Measurements from ENCODE around the gene TBC1D10A. TPM values are rescaled to one million over a fixed set of nuclear protein-coding genes. Genes with fewer than 3 reads are reported as not detected.

Gene TBC1D10A
- total RNA-seq, 2 experiments from 2014 or later: 20.5 to 21.1 TPM

- peaks cover 71% of the 10 kb centered on the region for H3K4me1 Mint-ChIP-seq (ENCODE audit: low read depth)
- ATAC-seq (peak; percentile 32), DNase-seq (no peak)
- no peaks in the 10 kb centered on the region for H3K9me3 Mint-ChIP-seq
- peak overlapping the region; percentile 93 for H3K27ac Mint-ChIP-seq
- peak overlapping the region; percentile 97 for H3K4me3 Mint-ChIP-seq
- ChIA-PET POLR2A (interaction anchor here (1.2 to 4.3 kb wide), 4 partner anchors 11 to 133 kb away, joined by 4 to 20 read pairs (median 7); no protein-coding TSS in a partner anchor), CTCF (interaction anchor here (0.8 to 3.6 kb wide), 3 partner anchors 16 to 139 kb away, joined by 3 to 10 read pairs (median 6); no protein-coding TSS in a partner anchor)
- TF ChIP-seq CTCF (IDR thresholded peaks at IDR 0.05): no peak
- intact Hi-C loops (cut with micrococcal nuclease): loop anchor here (5.0 kb wide), 1 partner anchor 70 kb away; no protein-coding TSS in a partner anchor
- peaks cover 43% of the 10 kb centered on the region for H3K36me3 Mint-ChIP-seq (ENCODE audit: low read depth)
- H3K27me3 Mint-ChIP-seq: peaks cover 1% of the 10 kb centered on the region
Observed at GRCh38 chr22:30246814-30247376, 79.8 kb downstream of the TBC1D10A start.

GRCh38 chr22:30245985-30246813 lies 80.5 kb downstream of the TBC1D10A start, which contains the start of gene LIF:
Gene LIF, minus strand, starts transcription at chr22:30246759. Its CDS starts 64 bp downstream, at chr22:30246695.
- Mint-ChIP-seq H3K36me3 (ENCODE audit: low read depth) (peaks cover 46% of the 10 kb centered on the region), H3K27me3 (peaks cover 1% of the 10 kb centered on the region), H3K27ac (peak within 1 kb of the TSS; percentile 94), H3K9me3 (no peaks in the 10 kb centered on the region), H3K4me3 (peak within 1 kb of the TSS; percentile 97), H3K4me1 (ENCODE audit: low read depth) (peaks cover 64% of the 10 kb centered on the region)
- DNase-seq (peak; percentile 74), ATAC-seq (peak; percentile 57)
- no peak for TF ChIP-seq CTCF (IDR thresholded peaks at IDR 0.05)
- CTCF ChIA-PET: interaction anchor here (0.6 to 3.6 kb wide), 4 partner anchors 17 to 144 kb away, joined by 3 to 10 read pairs (median 4); no protein-coding TSS in a partner anchor
- POLR2A ChIA-PET: interaction anchor here (1.0 to 4.3 kb wide), 5 partner anchors 10 to 150 kb away, joined by 3 to 20 read pairs (median 7); no protein-coding TSS in a partner anchor
- intact Hi-C loops (cut with micrococcal nuclease): loop anchor here (5.0 kb wide), 1 partner anchor 69 kb away; no protein-coding TSS in a partner anchor

GRCh38 chr22:30245181-30245984 lies 81.4 kb downstream of the TBC1D10A start:
- Mint-ChIP-seq H3K36me3 (ENCODE audit: low read depth) (peaks cover 52% of the 10 kb centered on the region), H3K4me3 (peak overlapping the region; percentile 97), H3K4me1 (ENCODE audit: low read depth) (peaks cover 57% of the 10 kb centered on the region), H3K27me3 (peaks cover 1% of the 10 kb centered on the region), H3K27ac (peak overlapping the region; percentile 94), H3K9me3 (no peaks in the 10 kb centered on the region)
- DNase-seq (peak; percentile 56), ATAC-seq (no peak)
- intact Hi-C loops (cut with micrococcal nuclease): loop anchor here (5.0 kb wide), 1 partner anchor 68 kb away; no protein-coding TSS in a partner anchor
- ChIA-PET POLR2A (interaction anchor here (1.0 to 4.3 kb wide), 4 partner anchors 9 to 151 kb away, joined by 3 to 20 read pairs (median 7); no protein-coding TSS in a partner anchor), CTCF (interaction anchor here (0.6 to 3.6 kb wide), 3 partner anchors 43 to 145 kb away, joined by 3 to 10 read pairs (median 6); no protein-coding TSS in a partner anchor)
- TF ChIP-seq CTCF (IDR thresholded peaks at IDR 0.05): no peak

GRCh38 chr22:30244641-30245040 lies 82.1 kb downstream of the TBC1D10A start:
- peaks cover 1% of the 10 kb centered on the region for H3K27me3 Mint-ChIP-seq
- no peak for DNase-seq
- no peaks in the 10 kb centered on the region for H3K9me3 Mint-ChIP-seq
- peak overlapping the region; percentile 97 for H3K4me3 Mint-ChIP-seq
- TF ChIP-seq CTCF (IDR thresholded peaks at IDR 0.05): no peak
- intact Hi-C loops (cut with micrococcal nuclease): loop anchor here (5.0 kb wide), 1 partner anchor 67 kb away; no protein-coding TSS in a partner anchor
- peaks cover 50% of the 10 kb centered on the region for H3K4me1 Mint-ChIP-seq (ENCODE audit: low read depth)
- ATAC-seq: no peak
- H3K27ac Mint-ChIP-seq: peak overlapping the region; percentile 94
- H3K36me3 Mint-ChIP-seq (ENCODE audit: low read depth): peaks cover 54% of the 10 kb centered on the region
- CTCF ChIA-PET: interaction anchor here (3.6 kb wide), 1 partner anchor 137 kb away, joined by 10 read pairs; no protein-coding TSS in a partner anchor
- POLR2A ChIA-PET: interaction anchor here (0.6 to 4.3 kb wide), 3 partner anchors 8 to 130 kb away, joined by 3 to 20 read pairs (median 7); no protein-coding TSS in a partner anchor
